HCT116 (cell line): ENCODE data around the gene CARD14. TPM values are rescaled to one million over a fixed set of nuclear protein-coding genes. Genes with fewer than 3 reads are reported as not detected.

Experiments
- ATAC-seq: fragments of 200-7000 bp; cut with Tn5 transposase; 2 replicates; pipeline ENCODE4 v1.9.1; 2020; ENCODE audit warnings: mild to moderate bottlenecking, moderate library complexity
- BruUV-seq: library from RNA; stranded (reverse); fragments of 400-500 nt; replicated peaks from 2 replicates; lab custom pipeline; 2021; lab: Mats Ljungman, UMichigan
- CTCF ChIA-PET: fragments of 300-600 bp; sonication (Branson Sonifier 250); formaldehyde crosslinking; loops from one replicate; lab custom pipeline; 2021; ENCODE audit warnings: antibody characterized with exemption; lab: Charles Lee
- POLR2A ChIA-PET: fragments of 300-600, 350-600 bp; sonication (Branson Sonifier 250); formaldehyde crosslinking; loops from one replicate; lab custom pipeline; 2021; ENCODE audit warnings: antibody characterized with exemption; lab: Charles Lee
- RAD21 ChIA-PET, 2 experiments: fragments of 300-600 bp; sonication (Branson Sonifier 250); formaldehyde crosslinking; loops; one replicate each; lab custom pipeline; 2023; ENCODE audit warnings: low total read pairs in 2 of 2; ENCODE audit not compliant: uncharacterized antibody in 2 of 2, unreplicated experiment in 2 of 2, low non-redundant PET in 1 of 2; lab: Charles Lee
- DNase-seq: peaks from one replicate; pipeline ENCODE4 v3.0.0-alpha.2; 2010; ENCODE audit warnings: low read depth, low spot score
- H2AFZ ChIP-seq: fragments of 200-600 bp; shearing (Covaris generic), sonication (generic); 2 replicates; pipeline ENCODE4 v1.6.1; 2017; ENCODE audit warnings: low read depth, mixed run types, mixed read lengths, antibody characterized with exemption, low read length; ENCODE audit not compliant: poor library complexity, severe bottlenecking
- H3K27ac ChIP-seq: 2 replicates; pipeline ENCODE4 v1.5.1; 2012; ENCODE audit warnings: low read depth, low read length
- H3K27me3 ChIP-seq: fragments of 200-600 bp; sonication (generic); 2 replicates; pipeline ENCODE4 v1.6.1; 2016; ENCODE audit warnings: mixed run types, low read length, mixed read lengths; ENCODE audit not compliant: insufficient read depth
- H3K36me3 ChIP-seq, 2 experiments: fragments of 200-500 bp in 1 of 2; fragments of 200-600 bp in 1 of 2; sonication (Bioruptor generic) in 1 of 2; sonication (generic) in 1 of 2; 2 replicates each; pipeline versions ENCODE4 v1.5.1 to v1.6.1; 2014 to 2016; ENCODE audit warnings: low read length in 2 of 2, inconsistent platforms in 1 of 2, mixed read lengths in 1 of 2, mixed run types in 1 of 2; ENCODE audit not compliant: insufficient read depth in 2 of 2, control insufficient read depth in 1 of 2
- H3K4me1 ChIP-seq, 2 experiments: fragments of 200-600 bp in 1 of 2; sonication (generic) in 1 of 2; 2 replicates each; pipeline versions ENCODE4 v1.5.1 to v1.6.1; 2012 to 2017; ENCODE audit warnings: low read length in 2 of 2, inconsistent platforms in 1 of 2, mild to moderate bottlenecking in 1 of 2, mixed read lengths in 1 of 2, mixed run types in 1 of 2, moderate library complexity in 1 of 2; ENCODE audit not compliant: insufficient read depth in 2 of 2, control insufficient read depth in 1 of 2
- H3K4me2 ChIP-seq: fragments of 200-600 bp; sonication (generic); 2 replicates; pipeline ENCODE4 v1.6.1; 2017; ENCODE audit warnings: mixed run types, low read length, mixed read lengths
- H3K4me3 ChIP-seq, 2 experiments: fragments of 200-600 bp in 1 of 2; sonication (generic) in 1 of 2; replicated peaks in 1 of 2; 2 replicates each; pipeline ENCODE4 v1.5.1; 2011 to 2016; ENCODE audit warnings: low read length in 2 of 2, control low read depth in 1 of 2, low read depth in 1 of 2, mild to moderate bottlenecking in 1 of 2, mixed read lengths in 1 of 2, mixed run types in 1 of 2
- H3K79me2 ChIP-seq: fragments of 200-600 bp; sonication (generic); 2 replicates; pipeline ENCODE4 v1.6.1; 2017; ENCODE audit warnings: mild to moderate bottlenecking, mixed run types, low read length, moderate library complexity, mixed read lengths; ENCODE audit not compliant: insufficient read depth
- H3K9ac ChIP-seq: fragments of 200-600 bp; sonication (generic); 2 replicates; pipeline ENCODE4 v1.6.1; 2016; ENCODE audit warnings: low read length, mixed read lengths
- H3K9me2 ChIP-seq: fragments of 200-600 bp; sonication (generic), shearing (Covaris generic); 2 replicates; pipeline ENCODE4 v1.6.1; 2017; ENCODE audit warnings: mixed run types, mild to moderate bottlenecking, moderate library complexity; ENCODE audit not compliant: insufficient read depth
- H3K9me3 ChIP-seq, 2 experiments: fragments of 200-500 bp in 1 of 2; fragments of 200-600 bp in 1 of 2; sonication (Bioruptor generic) in 1 of 2; sonication (generic) in 1 of 2; 2 replicates each; pipeline ENCODE4 v1.6.1; 2014 to 2017; ENCODE audit warnings: low read length in 2 of 2, mixed read lengths in 2 of 2, inconsistent platforms in 1 of 2, low read depth in 1 of 2, mild to moderate bottlenecking in 1 of 2, mixed run types in 1 of 2, moderate library complexity in 1 of 2; ENCODE audit not compliant: control insufficient read depth in 1 of 2, insufficient read depth in 1 of 2
- H4K20me1 ChIP-seq: fragments of 200-600 bp; sonication (generic), shearing (Covaris generic); 2 replicates; pipeline ENCODE4 v1.6.1; 2017; ENCODE audit warnings: mixed run types, mild to moderate bottlenecking, moderate library complexity; ENCODE audit not compliant: insufficient read depth
- ATF3 ChIP-seq: IDR thresholded peaks from 2 replicates; pipeline ENCODE4 v1.6.1; 2012
- CTCF ChIP-seq, 3 experiments: fragments of 200-600 bp in 1 of 3; sonication (generic) in 1 of 3; IDR thresholded peaks in 2 of 3; conservative IDR thresholded peaks in 1 of 3; 2 replicates each; pipeline ENCODE4 v1.5.1; 2012 to 2017; ENCODE audit warnings: low read depth in 2 of 3, low read length in 2 of 3, antibody characterized with exemption in 1 of 3, borderline replicate concordance in 1 of 3, control low read depth in 1 of 3, mild to moderate bottlenecking in 1 of 3, mixed read lengths in 1 of 3, mixed run types in 1 of 3, moderate library complexity in 1 of 3; ENCODE audit not compliant: insufficient read depth in 1 of 3
- EGR1 ChIP-seq: IDR thresholded peaks from 2 replicates; pipeline ENCODE4 v1.6.1; 2012; ENCODE audit warnings: low read depth
- ELF1 ChIP-seq: IDR thresholded peaks from 2 replicates; pipeline ENCODE4 v1.6.1; 2012; ENCODE audit warnings: low read depth, borderline replicate concordance
- EZH2 ChIP-seq: fragments of 200-600 bp; sonication (generic); IDR thresholded peaks from 2 replicates; pipeline ENCODE4 v1.6.1; 2017; ENCODE audit warnings: antibody characterized with exemption, mixed run types
- EZH2phosphoT487 ChIP-seq: fragments of 200-600 bp; IDR thresholded peaks from 2 replicates; pipeline ENCODE4 v1.6.1; 2018; ENCODE audit warnings: antibody characterized with exemption, borderline replicate concordance
- FOSL1 ChIP-seq: IDR thresholded peaks from 2 replicates; pipeline ENCODE4 v1.6.1; 2012; ENCODE audit warnings: low read depth
- JUND ChIP-seq: IDR thresholded peaks from 2 replicates; pipeline ENCODE4 v1.6.1; 2012
- MAX ChIP-seq: IDR thresholded peaks from 2 replicates; pipeline ENCODE4 v1.6.1; 2012
- POLR2AphosphoS5 ChIP-seq: IDR thresholded peaks from 2 replicates; pipeline ENCODE4 v1.6.1; 2011; ENCODE audit warnings: mild to moderate bottlenecking, low read depth, low read length, moderate library complexity
- RAD21 ChIP-seq: IDR thresholded peaks from 2 replicates; pipeline ENCODE4 v1.6.1; 2012; ENCODE audit warnings: low read depth, mild to moderate bottlenecking
- REST ChIP-seq: IDR thresholded peaks from 2 replicates; pipeline ENCODE4 v1.6.1; 2012; ENCODE audit warnings: low read depth
- SIN3A ChIP-seq: IDR thresholded peaks from 2 replicates; pipeline ENCODE4 v1.6.1; 2012; ENCODE audit warnings: low read depth
- SP1 ChIP-seq: IDR thresholded peaks from 2 replicates; pipeline ENCODE4 v1.6.1; 2012; ENCODE audit warnings: low read depth
- TCF7L2 ChIP-seq: IDR thresholded peaks from 2 replicates; pipeline ENCODE4 v1.7.0; 2011; ENCODE audit warnings: borderline replicate concordance, inconsistent platforms; ENCODE audit not compliant: insufficient read depth, insufficient read length; ENCODE audit errors: extremely low read depth
- ZBTB33 ChIP-seq: IDR thresholded peaks from 2 replicates; pipeline ENCODE4 v1.6.1; 2011; ENCODE audit warnings: mild to moderate bottlenecking, low read length, moderate library complexity; ENCODE audit not compliant: insufficient replicate concordance; ENCODE audit errors: extremely low read depth
- ZNF274 ChIP-seq: fragments of 200-500 bp; sonication (Bioruptor generic); IDR thresholded peaks from 2 replicates; pipeline ENCODE4 v1.6.1; 2014; ENCODE audit warnings: mild to moderate bottlenecking, low read depth, low read length, inconsistent platforms
- intact Hi-C: fragments of 100-400 bp; cut with micrococcal nuclease; formaldehyde crosslinking; loops from 2 replicates; pipeline ENCODE4 v1.10.0; 2022
- total RNA-seq: library from RNA; stranded (reverse); gene quantifications from one replicate; pipeline ENCODE4 v1.2.1, GENCODE V29; 2021; ENCODE audit not compliant: unreplicated experiment

The CARD14 gene
- total RNA-seq, 1 experiment from 2014 or later, result 0.25 TPM

GRCh38 chr17:80214878-80215210 is 45.0 kb downstream of the CARD14 start:
- ChIA-PET RAD21 (no interaction called here), POLR2A (no interaction called here), CTCF (no interaction called here)
- Histone ChIP-seq H3K4me1 (peaks cover 4 to 7% of the 10 kb centered on the region in 2 experiments; a peak in 3 of 4 replicates), H3K9me3 (no peaks in the 10 kb centered on the region), H4K20me1 (no peaks in the 10 kb centered on the region), H3K36me3 (peaks cover 17 to 38% of the 10 kb centered on the region in 2 experiments; a peak in 3 of 4 replicates), H3K27me3 (no peaks in the 10 kb centered on the region), H3K4me3 (no peak overlapping the region), H3K27ac (no peak overlapping the region), H3K9ac (no peak overlapping the region), H3K79me2 (peaks cover 14% of the 10 kb centered on the region), H3K4me2 (no peak overlapping the region), H3K9me2 (no peaks in the 10 kb centered on the region), H2AFZ (no peak overlapping the region)
- TF ChIP-seq EZH2phosphoT487 (no peak), SIN3A (no peak), JUND (no peak), MAX (no peak), ZNF274 (no peak), ATF3 (no peak), SP1 (no peak), REST (no peak), CTCF (IDR thresholded peaks at IDR 0.05 in 2 of 3, conservative IDR thresholded peaks at IDR 0.05 in 1 of 3; ENCODE audit: borderline replicate concordance in 1 of 3, insufficient read depth in 1 of 3, low read depth in 2 of 3, low read length in 2 of 3) (no peak), RAD21 (no peak), ELF1 (no peak), EGR1 (no peak), TCF7L2 (no peak), ZBTB33 (no peak), FOSL1 (no peak), POLR2AphosphoS5 (no peak), EZH2 (no peak)
- ATAC-seq (no peak), DNase-seq (no peak)
- intact Hi-C loops, result no loop called here
- BruUV-seq, result no TSS peak
